Measurements from ENCODE around the gene GAS5. TPM values are rescaled to one million over a fixed set of nuclear protein-coding genes. Genes with fewer than 3 reads are reported as not detected.

The GAS5 gene
- total and polyA plus RNA-seq, 9 of the 15 experiments (the other 6 are each of a cell fraction or from before 2014, with no cell fraction given): 565 to 1,860 (median 1,006) TPM

DNA sequence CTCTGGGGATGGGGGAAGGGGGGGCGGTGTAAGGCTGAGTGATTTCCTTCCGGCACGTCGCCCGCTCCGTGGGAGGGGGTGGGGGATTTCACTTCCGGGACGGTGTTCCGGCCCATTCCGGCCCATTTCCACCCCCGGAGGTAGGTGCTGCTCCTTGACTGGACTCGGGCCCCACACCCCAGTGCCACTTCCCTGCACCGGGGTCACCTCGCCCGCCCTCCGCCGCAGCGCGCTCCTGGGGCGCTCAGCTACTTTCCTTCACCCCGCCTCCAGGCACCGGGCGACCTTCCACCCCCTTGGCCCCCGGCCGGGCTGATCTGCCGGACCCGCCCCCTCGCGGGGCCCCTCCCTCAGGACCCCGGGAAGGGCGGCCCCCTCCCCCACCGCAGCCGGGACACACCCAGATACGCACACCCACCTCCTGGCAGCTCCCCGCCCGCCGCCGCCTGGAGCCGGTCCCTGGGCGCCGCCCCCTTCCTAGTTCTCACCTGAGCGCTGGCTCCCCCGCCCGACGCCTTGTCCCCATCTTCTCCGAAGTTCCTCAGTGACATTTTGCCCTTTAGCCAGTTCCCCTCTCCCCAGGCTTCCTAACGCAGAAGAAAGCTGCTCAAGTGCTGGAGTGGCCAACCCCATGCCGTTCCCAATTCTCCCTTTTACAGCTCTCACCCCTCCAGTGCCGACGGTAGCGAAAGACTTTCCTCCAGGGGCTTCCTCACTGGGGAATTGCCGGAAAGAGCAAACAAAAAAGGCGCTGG lies 654 bp upstream of the GAS5 start, which contains the start of gene ZBTB37 (continued):
- TF ChIP-seq, protein P1, sequence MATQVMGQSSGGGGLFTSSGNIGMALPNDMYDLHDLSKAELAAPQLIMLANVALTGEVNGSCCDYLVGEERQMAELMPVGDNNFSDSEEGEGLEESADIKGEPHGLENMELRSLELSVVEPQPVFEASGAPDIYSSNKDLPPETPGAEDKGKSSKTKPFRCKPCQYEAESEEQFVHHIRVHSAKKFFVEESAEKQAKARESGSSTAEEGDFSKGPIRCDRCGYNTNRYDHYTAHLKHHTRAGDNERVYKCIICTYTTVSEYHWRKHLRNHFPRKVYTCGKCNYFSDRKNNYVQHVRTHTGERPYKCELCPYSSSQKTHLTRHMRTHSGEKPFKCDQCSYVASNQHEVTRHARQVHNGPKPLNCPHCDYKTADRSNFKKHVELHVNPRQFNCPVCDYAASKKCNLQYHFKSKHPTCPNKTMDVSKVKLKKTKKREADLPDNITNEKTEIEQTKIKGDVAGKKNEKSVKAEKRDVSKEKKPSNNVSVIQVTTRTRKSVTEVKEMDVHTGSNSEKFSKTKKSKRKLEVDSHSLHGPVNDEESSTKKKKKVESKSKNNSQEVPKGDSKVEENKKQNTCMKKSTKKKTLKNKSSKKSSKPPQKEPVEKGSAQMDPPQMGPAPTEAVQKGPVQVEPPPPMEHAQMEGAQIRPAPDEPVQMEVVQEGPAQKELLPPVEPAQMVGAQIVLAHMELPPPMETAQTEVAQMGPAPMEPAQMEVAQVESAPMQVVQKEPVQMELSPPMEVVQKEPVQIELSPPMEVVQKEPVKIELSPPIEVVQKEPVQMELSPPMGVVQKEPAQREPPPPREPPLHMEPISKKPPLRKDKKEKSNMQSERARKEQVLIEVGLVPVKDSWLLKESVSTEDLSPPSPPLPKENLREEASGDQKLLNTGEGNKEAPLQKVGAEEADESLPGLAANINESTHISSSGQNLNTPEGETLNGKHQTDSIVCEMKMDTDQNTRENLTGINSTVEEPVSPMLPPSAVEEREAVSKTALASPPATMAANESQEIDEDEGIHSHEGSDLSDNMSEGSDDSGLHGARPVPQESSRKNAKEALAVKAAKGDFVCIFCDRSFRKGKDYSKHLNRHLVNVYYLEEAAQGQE (IDR thresholded peaks at IDR 0.05; ENCODE audit: borderline replicate concordance): peak; percentile 98
- TF ChIP-seq, protein P1 (CRISPR knock-in tag; IDR thresholded peaks at IDR 0.05; ENCODE audit: low read depth): no peak
- TF ChIP-seq PCBP2 (IDR thresholded peaks at IDR 0.05; ENCODE audit: low read depth, low read length, poor library complexity, severe bottlenecking) (no peak), BRD4 (IDR thresholded peaks at IDR 0.05) (no peak; the same call in 1 of the 2 replicates), MAFF (IDR thresholded peaks at IDR 0.05; ENCODE audit: low read length) (no peak), LARP7 (IDR thresholded peaks at IDR 0.05) (0 out of 2 replicates have a peak, but pooled peaks have one; percentile 38), FOXP1 (CRISPR knock-in tag; IDR thresholded peaks at IDR 0.05) (peak; percentile 88), DIDO1 (tag; IDR thresholded peaks at IDR 0.05; ENCODE audit: low read depth) (no peak), TBL1XR1 (IDR thresholded peaks at IDR 0.05; ENCODE audit: low read length in 2 of 2) (0 out of 4 replicates have a peak, but pooled peaks of 1 of the 2 experiments have one; percentile 10), ZNF143 (CRISPR knock-in tag; IDR thresholded peaks at IDR 0.05) (no peak), TCF7L2 (IDR thresholded peaks at IDR 0.05; ENCODE audit: low read depth, low read length) (no peak), KHSRP (IDR thresholded peaks at IDR 0.05) (no peak), ZNF174 (CRISPR knock-in tag; IDR thresholded peaks at IDR 0.05) (no peak), NFXL1 (CRISPR knock-in tag; IDR thresholded peaks at IDR 0.05) (no peak), MTF1 (CRISPR knock-in tag; IDR thresholded peaks at IDR 0.05; ENCODE audit: borderline replicate concordance) (no peak), ZC3H8 (IDR thresholded peaks at IDR 0.05) (0 out of 2 replicates have a peak, but pooled peaks have one; percentile 43), ZNF696 (CRISPR knock-in tag; conservative IDR thresholded peaks at IDR 0.05) (no peak)
- TF ChIP-seq, protein P2, sequence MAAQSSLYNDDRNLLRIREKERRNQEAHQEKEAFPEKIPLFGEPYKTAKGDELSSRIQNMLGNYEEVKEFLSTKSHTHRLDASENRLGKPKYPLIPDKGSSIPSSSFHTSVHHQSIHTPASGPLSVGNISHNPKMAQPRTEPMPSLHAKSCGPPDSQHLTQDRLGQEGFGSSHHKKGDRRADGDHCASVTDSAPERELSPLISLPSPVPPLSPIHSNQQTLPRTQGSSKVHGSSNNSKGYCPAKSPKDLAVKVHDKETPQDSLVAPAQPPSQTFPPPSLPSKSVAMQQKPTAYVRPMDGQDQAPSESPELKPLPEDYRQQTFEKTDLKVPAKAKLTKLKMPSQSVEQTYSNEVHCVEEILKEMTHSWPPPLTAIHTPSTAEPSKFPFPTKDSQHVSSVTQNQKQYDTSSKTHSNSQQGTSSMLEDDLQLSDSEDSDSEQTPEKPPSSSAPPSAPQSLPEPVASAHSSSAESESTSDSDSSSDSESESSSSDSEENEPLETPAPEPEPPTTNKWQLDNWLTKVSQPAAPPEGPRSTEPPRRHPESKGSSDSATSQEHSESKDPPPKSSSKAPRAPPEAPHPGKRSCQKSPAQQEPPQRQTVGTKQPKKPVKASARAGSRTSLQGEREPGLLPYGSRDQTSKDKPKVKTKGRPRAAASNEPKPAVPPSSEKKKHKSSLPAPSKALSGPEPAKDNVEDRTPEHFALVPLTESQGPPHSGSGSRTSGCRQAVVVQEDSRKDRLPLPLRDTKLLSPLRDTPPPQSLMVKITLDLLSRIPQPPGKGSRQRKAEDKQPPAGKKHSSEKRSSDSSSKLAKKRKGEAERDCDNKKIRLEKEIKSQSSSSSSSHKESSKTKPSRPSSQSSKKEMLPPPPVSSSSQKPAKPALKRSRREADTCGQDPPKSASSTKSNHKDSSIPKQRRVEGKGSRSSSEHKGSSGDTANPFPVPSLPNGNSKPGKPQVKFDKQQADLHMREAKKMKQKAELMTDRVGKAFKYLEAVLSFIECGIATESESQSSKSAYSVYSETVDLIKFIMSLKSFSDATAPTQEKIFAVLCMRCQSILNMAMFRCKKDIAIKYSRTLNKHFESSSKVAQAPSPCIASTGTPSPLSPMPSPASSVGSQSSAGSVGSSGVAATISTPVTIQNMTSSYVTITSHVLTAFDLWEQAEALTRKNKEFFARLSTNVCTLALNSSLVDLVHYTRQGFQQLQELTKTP (IDR thresholded peaks at IDR 0.05; ENCODE audit: low read depth in 1 of 2, partially characterized antibody in 2 of 2): peak in 1 of 2 experiments; percentile 54
